HG03108 (cell line): ENCODE measurements around the gene ACTG2.
"Not testable (repeated sequence)": the region's sequence is repeated elsewhere in the genome, so short reads cannot be mapped to it uniquely, and the experiment has no call there.

ENCODE experiments used
- ATAC-seq: cut with Tn5 transposase; IDR thresholded peaks from one replicate; pipeline ENCODE4 v1.9.1; 2021; ENCODE audit warnings: moderate library complexity; ENCODE audit not compliant: unreplicated experiment

ACTG2 gene

DNA sequence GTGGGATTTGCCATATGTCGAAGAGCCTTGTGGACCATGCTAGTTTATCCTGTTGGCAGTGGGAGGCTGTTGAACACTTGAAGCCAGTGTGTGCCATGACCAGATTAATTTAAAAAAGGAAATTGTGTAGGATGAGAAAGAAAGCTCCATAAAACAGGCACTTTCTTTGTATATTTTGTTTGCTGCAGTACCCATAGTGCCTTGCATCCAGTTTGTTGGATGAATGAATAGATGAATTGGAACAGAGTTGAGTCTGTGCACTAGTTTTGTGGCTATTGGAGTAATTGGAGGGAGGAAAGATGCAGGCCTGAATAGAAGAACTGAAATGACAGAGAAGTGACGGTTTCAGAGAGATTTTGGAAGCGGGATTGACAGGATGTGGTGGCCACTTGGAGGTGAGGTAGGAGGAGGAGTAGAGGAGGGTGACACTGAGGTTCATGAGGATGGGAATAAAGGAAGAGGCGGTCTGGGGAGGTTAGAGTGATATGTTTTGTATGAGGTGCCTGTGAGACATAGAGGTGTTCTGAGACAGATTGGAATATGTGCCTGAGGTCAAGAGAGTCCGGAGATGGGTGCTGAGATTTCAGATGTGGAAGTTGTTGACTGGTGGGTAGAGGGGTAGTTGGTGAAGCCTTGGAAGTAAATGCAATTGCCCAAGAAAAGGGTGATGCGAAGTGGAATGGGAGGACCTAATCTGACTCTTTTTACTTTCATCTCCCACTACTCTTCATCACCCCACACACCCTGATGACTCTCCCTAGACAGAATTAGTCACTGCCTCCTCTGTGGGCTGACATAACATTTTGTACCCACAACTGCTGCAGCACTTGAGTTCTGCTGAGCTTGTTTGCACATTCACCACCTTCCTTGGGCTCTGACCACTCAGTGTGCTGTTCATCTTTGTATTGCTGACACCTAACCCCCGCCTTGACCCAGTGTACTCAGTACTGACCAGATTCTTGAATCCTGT lies 39.0 kb downstream of the ACTG2 start:
- ATAC-seq: no peak

DNA sequence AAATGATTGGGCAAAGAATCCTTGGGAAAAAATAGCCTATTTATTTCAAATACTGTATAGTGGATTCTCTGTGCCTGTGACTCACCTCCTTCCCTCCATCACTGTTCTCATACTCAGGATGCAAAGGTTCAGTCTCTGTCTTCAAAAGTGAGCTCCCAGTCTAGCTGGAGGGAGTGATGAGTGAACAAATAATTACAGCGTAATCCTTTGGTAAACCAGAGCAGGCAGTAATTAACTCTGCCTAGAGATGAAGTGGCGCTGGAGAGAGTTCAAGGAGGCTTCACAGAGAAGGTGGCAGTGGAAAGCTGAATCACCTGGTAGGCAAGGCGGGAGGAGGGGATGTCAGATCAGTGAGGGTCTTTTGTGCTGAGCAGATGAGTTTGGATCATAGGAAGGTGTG lies 40.4 kb downstream of the ACTG2 start:
- ATAC-seq: no peak

DNA sequence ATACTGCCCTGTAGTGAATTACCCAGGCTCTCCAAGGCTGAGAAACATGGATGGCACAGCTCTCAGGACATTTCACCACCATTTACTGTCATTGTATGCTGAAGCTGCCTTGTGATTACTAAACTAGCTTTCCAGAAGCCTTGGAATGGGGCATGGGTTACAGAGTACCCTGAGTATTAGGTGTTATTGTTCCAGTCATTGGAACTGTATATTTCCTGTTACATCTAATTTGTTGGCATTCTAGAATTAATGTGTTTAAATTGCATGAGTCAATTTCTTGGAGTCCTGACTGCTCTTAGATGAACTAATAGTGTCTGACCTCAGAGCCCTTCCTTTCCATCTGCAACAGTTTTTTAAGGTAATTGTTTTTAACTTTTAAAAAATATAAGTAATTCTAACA lies 42.8 kb downstream of the ACTG2 start:
- ATAC-seq: no peak

DNA sequence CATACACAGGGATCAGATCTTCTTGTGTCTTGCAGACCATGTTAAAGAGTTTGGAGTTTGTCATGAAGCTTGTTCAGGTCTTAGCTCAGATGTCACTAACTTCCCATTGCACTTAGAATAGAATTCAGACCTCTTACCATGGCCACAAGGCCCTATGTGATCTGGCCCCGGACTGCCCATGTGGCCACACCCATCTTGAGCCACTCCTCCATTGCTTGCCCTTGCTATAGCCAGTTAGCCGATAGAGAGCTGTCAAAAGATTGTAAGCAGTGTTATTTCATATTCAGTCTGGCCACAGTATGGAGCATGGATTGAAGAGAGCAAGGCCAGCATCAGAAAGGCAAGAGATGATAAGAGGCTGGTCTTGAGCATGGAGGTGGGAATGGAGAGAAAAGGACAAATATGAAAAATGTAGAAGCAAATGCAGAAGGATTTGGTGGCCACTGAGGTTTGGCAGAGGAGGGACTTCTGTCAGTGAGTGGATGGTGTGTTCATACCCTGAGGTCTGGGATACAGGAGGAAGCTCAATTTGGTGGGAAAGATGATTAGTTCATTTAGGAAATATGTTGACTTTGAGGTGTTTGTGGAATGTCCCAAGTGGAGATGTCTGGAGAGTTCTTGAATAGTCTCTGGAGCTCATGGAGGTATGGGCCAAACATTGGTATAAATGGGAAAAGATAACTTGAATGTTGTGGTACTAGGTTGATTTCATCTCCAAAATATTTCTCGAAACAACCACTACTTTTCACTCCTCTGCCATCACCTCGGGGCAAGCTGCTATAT lies 44.5 kb downstream of the ACTG2 start:
- no peak for ATAC-seq

DNA sequence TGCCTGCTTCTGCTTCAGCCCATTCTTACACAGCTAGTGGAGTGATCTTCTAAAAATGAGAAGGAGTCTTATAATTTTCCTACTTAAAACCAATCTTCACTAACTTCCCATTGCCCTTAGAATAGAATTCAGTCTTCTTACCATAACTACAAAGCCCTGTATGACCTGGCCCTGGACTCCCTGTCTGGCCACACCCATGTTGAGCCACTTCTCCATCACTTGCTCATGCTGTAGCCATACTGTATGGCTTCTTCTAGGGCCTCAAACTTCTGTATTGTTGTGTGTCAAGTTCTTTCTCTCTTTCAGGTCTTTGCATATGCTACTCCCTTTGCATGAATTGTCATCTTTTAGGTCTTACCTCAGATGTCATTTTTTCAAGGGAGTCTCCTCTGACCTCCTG lies 45.1 kb downstream of the ACTG2 start:
- no peak for ATAC-seq

DNA sequence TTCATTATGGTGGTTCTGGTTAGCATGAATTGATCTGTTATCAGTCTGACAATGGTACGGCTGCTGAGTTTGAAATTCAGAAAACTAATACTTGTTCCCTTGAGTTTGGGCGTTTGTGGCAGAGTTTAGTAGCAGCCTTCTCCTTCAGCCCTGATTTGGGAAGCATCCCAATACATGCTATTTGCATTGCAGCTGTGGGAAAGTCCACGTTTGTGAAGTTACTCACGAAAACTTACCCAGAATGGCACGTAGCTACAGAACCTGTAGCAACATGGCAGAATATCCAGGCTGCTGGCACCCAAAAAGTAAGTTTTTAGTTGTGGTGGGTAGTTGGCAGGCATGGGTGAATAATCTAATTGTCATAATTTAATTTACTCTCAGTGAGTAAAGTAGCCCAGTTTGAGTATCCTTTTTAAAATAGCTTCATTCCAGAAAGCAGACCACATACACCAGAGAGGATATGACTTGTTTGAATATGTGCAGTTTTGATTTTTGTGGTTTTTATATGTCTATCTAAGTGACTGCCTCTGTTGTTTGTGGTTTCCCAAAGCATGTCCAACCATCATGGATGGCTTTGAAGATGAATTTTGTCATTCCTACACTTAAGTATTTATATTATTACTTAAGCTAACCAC lies 46.0 kb downstream of the ACTG2 start:
- no peak for ATAC-seq

DNA sequence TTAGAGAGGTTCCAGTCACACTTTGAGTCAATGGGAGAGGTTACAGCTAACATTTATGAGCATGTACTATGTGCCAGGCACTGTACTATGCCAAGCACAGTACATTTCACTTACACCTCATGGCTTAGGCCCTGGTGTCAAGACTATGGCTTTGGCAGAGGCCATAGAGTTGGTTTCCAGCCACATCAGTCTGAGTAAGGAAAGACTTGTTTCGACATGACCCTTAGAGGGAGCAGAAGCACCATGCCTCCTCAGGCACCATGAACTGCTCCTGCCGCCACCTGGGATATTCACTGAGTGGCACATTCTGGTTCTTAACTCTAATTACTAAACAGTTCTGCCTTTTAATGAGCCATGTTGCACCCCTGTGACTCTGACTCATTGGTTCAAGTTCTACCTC lies 46.6 kb downstream of the ACTG2 start:
- ATAC-seq: no peak

DNA sequence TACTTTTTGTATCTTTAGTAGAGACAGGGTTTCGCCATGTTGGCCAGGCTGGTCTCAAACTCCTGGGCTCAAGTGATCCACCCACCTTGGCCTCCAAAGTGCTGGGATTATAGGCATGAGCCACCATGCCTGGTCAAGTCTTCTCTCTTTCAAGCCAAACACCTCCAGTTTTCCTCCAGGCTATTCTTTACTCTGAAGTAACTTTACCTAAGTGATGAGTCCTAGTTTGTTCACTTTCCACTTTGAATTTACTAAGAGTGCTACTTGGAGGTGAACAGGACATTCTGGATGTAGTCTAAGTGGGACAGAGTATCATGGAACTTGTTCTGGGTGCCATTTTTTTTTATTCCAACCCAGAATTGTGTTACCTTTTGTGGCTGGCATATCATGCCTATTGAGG lies 47.3 kb downstream of the ACTG2 start:
- not testable (repeated sequence) for ATAC-seq

DNA sequence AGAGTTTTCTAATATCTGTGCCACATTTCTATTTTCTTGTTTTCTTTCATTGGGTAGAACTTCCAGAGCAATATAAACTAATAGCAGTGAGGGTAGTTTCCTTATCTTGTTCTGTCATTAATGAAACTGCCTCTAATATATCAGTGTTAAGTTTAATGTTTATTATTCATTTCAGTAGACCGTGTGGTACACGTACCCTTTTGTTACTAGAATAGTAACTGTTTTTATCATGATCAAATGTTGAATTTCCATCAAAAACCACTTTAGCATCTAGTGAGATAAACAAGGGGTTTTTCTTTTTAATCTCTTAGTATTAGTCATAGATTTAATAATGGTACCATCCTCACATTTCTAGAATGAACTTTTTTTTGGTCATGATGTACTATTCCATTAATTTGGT lies 49.9 kb downstream of the ACTG2 start:
- ATAC-seq: no peak

DNA sequence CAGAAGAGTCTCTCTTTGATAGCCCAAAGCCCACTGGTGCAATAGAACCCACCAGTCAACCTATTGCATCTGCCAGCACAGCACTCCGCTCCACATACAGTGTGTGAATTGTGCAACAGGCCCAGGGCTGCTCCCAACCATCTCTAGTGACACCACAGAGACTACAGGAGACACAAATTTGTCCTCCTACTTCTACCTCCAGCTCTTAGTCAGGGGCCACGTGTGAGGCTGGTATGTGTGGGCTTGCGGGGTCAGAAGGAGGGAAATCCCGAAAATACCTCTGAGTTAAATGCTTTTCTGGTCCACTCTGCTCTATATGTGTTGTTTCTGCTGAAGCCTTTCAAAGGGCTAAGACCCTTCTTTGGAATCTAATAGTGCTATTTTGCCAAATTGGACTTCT lies 51.9 kb downstream of the ACTG2 start:
- ATAC-seq: no peak

DNA sequence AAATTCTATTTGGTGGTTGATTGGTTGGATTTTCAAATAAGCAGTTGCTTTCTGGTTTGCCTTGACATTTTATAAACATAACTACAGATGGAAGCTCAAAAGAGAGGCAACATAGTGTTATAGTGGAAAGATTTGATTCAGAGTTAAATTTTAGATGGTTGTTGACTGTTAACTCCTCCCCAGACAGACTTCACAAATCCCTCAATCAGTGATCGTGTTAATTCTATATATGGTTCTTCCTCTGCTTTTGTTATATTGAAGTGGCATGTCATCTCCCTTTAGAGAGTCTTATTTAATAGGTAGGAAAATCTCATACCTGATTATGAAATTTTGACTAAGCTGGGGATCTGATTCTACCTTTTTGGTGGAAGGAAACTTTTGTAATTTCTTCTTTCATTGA lies 53.4 kb downstream of the ACTG2 start:
- ATAC-seq: no peak

DNA sequence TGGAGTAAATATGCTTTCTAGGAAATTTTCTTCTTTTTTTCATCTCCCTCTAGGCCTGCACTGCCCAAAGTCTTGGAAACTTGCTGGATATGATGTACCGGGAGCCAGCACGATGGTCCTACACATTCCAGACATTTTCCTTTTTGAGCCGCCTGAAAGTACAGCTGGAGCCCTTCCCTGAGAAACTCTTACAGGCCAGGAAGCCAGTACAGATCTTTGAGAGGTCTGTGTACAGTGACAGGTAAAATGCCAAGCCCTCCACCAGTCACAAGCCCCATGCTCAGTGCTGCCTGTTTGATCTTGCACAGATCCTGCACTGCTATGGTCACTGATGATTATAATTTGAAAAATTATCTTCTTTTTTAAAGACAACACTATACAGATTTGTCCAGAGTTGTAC lies 53.9 kb downstream of the ACTG2 start:
- no peak for ATAC-seq

DNA sequence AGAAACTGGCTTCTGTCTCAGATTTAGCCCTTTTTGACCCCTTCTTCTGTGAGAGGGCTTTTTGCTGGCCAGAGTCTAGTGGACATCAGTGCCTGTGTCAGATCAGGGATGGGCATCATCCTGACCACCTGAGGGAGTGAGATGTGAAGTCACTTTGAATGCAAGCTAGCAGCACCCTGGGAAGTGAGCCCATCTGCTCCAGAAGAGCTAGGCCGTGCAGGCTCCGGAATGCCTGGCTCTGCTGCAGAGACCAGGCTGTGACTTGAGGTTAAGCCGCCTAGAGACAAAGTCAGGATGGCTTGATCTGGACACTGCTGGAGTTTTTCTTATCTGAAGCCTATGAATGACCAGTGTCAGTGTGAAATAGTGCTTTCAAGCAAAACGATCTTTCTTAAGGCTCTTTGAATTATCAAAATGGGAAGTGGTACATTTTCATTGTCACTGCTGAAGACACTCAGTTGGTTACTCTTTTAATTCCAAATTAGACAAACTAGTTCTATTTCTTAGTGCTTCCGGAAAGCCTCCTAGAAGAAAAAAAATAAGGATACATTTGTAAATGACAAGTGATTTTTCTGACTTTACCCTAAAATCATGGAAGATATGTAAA lies 54.7 kb downstream of the ACTG2 start:
- no peak for ATAC-seq

DNA sequence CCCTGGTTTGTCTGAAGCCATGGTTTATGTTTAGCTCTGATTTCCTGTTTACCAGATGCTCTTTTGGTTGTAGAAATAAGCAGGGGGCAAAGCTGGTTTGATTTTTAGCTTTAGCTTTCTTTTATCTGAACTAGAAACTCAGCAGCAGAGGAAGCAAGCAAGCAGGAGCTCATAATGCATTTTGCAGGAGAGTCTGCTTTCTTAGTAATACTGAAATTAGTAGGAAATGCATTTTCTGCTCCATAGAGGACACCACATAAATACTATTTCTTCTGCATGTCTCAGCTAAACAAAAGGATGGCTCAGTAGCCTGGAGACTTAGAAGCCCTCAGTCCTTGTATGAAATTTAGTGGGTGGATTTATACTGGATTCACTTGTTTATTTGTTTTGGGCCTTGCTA lies 57.0 kb downstream of the ACTG2 start:
- no peak for ATAC-seq

DNA sequence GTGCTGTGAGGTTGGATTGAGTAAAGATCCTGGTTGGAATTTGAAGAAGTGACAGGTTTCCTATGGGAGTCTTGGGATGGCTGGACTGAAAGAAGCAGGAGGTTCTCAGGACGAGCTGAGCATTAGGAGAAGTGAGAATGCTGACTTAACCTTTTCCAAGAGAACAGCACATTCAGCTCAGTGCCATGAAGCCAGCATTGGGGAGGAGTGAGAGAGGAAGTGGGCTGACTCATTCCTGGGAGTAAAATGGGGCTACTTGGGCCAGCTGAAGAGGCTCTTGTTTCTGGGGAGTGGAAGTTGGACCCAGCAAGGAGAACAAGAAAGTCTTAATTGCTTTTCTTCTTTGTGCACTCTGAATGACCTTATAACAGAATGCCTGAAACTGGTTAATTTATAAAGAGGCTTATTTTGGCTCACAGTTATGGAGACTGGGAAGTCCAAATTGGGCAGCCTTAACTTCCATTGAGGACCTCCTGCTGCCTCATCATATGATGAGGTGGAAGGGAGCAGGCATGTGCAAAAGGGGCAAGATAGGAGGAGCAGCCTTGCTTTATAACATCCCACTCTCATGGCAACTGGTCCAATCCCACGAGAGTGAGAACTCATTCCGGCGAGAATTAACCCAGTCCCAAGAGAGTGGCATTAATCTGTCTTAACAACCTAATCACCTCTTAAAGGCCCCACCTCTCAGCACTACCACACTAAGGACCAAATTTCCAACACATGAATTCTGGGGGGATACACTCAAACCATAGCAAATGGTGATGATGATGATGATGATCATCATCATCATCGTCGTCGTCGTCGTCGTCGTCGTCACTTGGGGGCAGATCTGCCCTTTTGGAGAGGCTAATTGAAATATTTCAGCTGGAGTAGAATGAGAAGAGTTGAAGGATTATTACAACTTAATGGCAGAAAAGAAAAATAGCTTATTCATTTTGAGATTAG lies 60.0 kb downstream of the ACTG2 start:
- ATAC-seq: no peak

DNA sequence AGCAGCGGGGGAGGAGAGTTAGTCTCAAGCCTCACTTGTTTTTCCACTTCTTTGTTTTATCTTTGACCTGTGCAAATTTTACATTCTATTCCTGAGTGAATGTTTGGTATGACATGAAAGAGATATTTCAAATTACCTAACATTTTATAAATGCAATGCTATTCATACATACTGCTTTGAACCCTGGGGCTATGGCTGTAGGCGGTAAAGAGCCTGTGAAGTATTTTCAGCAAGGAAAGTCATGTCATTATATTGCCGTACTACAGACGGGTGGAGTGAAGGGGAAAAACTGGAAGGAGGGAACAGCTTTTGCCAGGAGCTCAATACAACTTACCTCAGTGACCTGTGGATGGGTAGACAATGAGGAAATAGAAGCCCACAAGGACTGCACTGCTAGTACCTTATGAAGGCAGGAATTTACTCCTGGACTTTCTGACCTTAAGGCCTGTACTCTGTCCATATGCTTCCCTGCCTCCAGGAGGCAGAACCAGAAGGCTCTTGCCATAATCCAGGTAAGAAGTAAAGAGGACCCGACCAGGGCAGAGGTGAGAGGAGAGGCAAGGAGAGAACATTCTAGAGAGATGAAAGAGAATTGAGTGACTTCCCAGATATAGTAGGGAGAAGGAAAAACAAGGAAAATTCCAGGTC lies 63.5 kb downstream of the ACTG2 start:
- ATAC-seq: no peak

DNA sequence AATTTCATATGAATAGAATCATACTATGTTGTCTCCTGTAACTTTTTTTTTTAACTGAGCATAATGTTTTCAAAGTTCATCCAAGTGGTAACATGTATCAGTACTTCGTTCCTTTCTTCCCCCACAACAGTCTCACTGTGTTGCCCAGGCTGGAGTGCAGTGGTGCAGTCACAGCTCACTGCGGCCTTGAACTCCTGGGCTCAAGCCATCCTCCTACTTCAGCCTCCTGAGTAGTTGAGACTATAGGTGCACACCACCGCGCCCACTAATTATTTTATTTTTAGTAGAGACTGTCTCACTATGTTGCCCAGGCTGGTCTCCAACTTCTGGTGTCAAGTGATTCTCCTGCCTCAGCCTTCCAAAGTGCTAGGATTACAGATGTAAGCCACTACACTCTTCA lies 68.5 kb downstream of the ACTG2 start:
- ATAC-seq: no peak

DNA sequence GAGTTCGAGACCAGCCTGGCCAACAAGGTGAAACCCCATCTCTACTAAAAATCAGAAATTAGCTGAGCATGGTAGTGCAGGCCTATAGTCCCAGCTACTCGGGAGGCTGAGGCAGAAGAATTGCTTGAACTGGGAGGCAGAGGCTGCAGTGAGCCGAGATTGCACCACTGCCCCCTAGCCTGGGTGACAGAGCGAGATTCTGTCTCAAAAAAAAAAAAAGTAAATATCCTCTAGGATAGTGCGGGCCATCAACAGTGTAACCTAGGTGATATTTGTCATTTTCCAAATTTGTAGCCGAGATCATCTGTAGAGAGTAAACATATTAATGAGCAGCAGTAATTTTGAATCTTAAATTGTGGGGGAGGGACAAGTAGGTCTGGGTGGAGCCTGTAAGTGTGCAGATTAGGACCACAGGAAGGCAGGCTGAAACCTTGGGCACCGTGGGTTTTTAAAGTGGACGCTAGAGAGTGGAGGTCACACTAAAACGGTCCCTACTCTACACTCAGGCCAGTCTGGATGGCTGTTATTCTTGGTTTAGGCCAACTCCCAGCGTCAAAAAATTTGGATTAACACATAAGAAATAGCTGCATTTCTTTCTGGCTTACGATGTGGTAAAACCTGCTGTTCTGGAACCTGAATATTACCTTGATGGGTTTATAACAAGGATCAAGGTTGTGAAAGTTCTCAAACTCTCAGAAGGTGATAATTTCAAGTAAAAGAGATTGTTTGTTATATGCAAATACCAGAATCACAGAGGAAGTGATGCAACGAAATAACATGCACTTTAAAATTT lies 69.2 kb downstream of the ACTG2 start:
- no peak for ATAC-seq

DNA sequence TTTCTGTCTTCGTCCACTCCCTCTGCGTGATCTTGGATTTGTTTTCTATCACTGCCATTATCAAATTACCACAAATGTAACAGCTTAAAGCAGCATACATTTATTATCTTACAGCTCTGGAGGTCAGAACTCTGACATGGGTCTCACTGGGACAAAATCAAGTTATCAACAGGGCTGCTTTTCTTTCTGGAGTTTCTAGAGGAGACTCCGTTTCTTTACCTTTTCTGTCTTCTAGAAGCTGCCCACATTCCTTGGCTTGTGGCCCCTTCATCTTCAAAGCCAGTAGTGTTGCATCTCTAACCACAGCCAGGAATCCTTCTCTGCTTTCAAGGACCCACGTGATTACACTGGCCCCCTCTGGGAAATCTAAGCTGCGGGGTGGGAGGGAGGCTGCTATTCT lies 70.0 kb downstream of the ACTG2 start:
- ATAC-seq: no peak
